Neuron (in vitro differentiated cells): Measurements from ENCODE around the gene XPR1.

Source experiments
- H2AFZ ChIP-seq: one replicate; pipeline ENCODE4 v1.6.1; 2013; ENCODE audit warnings: low read depth, mild to moderate bottlenecking, inconsistent platforms, low read length, moderate library complexity
- H3K27me3 ChIP-seq: one replicate; pipeline ENCODE4 v1.6.1; 2013; ENCODE audit warnings: low read length; ENCODE audit not compliant: insufficient read depth
- H3K36me3 ChIP-seq: one replicate; pipeline ENCODE4 v1.6.1; 2013; ENCODE audit warnings: low read length; ENCODE audit not compliant: insufficient read depth
- H3K4me1 ChIP-seq: one replicate; pipeline ENCODE4 v1.6.1; 2013; ENCODE audit warnings: low read length; ENCODE audit not compliant: insufficient read depth
- H3K4me3 ChIP-seq: 2 replicates; pipeline ENCODE4 v1.5.1; 2013; ENCODE audit warnings: mild to moderate bottlenecking, low read length, moderate library complexity
- H3K9me3 ChIP-seq: one replicate; pipeline ENCODE4 v1.6.1; 2013; ENCODE audit warnings: low read length

XPR1 gene

DNA sequence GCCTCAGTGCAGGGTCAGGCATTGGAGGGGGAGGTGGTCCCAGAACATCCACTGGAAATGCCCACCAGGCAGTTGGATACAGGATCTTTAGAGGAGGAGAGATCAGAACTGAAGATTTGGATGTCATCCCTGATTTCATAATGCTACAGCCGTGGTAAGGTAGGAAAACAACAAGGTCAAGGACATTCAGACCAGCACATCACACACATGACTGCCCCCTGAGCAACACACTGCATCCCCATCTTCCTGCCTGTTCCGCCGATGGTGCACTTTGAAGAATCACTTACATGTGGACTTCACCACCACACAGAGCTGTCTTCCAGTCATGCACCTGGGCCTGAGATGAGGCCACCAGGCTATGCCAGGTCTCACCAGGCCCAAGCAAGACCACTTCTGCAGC is 297.6 kb downstream of the XPR1 start:
- Histone ChIP-seq H2AFZ (no peak overlapping the region), H3K4me1 (peaks cover 38% of the 10 kb centered on the region), H3K36me3 (no peaks in the 10 kb centered on the region), H3K9me3 (peaks cover 2% of the 10 kb centered on the region), H3K4me3 (no peak overlapping the region), H3K27me3 (no peaks in the 10 kb centered on the region)

DNA sequence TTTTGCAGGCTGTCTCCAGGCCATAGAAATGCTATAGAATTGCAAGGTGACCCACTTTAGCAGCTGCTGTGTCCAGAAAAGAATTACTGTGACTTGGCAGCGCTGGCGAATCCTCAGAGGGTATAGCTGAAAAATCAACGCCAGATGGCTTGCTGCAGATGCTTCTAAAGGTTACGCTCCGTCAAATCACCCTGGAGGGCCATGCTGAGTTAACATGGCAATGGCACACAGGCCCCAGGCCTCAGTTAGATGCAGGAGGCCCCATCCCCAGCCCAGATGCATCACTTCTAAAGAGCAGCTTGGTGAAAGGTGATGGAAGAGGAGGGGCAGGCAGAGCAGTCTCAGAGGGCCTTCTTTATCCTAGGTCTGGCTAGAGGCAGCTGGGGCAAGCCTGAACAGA is 298.9 kb downstream of the XPR1 start:
- no peak overlapping the region for H3K4me3 ChIP-seq
- H3K9me3 ChIP-seq: peaks cover 2% of the 10 kb centered on the region
- peaks cover 30% of the 10 kb centered on the region for H3K4me1 ChIP-seq
- H2AFZ ChIP-seq: no peak overlapping the region
- no peaks in the 10 kb centered on the region for H3K36me3 ChIP-seq
- H3K27me3 ChIP-seq: no peaks in the 10 kb centered on the region

DNA sequence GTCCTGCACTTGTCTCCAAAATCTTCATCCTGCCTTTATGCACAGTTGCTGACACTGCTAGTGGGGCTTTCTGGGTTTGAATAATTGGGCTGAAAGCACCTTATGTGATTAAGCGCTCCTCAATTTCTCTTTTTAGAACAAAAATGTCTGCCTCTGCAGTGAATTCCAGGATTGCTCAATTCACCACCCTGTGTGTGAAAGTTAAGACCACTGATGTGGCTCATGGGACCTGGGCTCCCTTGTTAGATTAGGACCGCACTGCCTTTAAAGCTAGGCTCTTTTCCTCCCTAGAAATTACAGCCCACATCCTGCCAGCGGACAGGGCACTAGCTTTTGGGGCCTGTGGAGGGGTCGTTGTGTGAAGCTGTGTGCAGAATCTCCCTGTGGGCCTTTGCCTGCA is 299.7 kb downstream of the XPR1 start:
- Histone ChIP-seq H3K4me3 (no peak overlapping the region), H3K36me3 (no peaks in the 10 kb centered on the region), H3K27me3 (no peaks in the 10 kb centered on the region), H3K4me1 (peaks cover 21% of the 10 kb centered on the region), H3K9me3 (peaks cover 2% of the 10 kb centered on the region), H2AFZ (no peak overlapping the region)

DNA sequence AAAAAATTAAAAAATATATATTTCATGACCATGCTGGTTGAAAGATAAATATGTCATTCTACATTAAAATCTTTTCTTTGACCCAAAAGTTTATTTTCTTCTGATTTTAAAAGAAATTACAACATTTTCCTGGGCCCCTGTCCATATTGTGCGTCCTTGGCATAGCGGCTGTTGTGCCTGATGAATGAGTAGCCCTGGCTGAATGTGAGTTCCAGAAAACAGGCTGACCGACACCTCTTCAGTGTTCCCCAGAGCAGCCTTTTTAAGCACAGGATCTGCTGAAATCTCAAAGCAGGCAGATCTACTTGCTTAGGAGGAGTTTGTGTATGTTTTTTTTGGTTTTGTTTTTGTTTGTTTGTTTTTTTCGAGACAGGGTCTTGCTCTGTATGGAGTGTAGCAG is 300.6 kb downstream of the XPR1 start:
- H3K4me1 ChIP-seq: peaks cover 13% of the 10 kb centered on the region
- no peak overlapping the region for H2AFZ ChIP-seq
- H3K36me3 ChIP-seq: no peaks in the 10 kb centered on the region
- peaks cover 4% of the 10 kb centered on the region for H3K9me3 ChIP-seq
- no peaks in the 10 kb centered on the region for H3K27me3 ChIP-seq
- no peak overlapping the region for H3K4me3 ChIP-seq

DNA sequence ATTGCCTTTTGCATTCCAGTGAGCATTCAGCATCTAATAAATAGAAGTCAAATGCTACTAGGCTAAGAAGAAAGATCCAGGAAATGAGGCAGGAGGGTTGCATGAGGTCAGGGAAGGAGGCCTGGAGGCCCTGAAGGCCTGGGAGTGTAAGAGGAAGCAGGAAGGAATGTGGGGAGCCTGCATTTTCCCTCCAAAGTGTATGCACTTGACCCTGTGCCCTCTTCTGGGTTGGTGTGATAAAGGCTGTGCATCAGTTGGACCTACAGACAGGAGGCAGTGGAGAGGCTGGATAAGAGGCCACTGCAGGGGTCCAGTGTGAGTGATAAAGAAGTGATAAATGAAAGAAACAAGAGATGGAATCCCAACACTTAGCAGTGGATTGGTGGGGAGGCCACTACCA is 301.3 kb downstream of the XPR1 start:
- Histone ChIP-seq H2AFZ (no peak overlapping the region), H3K9me3 (peaks cover 4% of the 10 kb centered on the region), H3K36me3 (no peaks in the 10 kb centered on the region), H3K4me1 (peaks cover 6% of the 10 kb centered on the region), H3K27me3 (no peaks in the 10 kb centered on the region), H3K4me3 (no peak overlapping the region)

DNA sequence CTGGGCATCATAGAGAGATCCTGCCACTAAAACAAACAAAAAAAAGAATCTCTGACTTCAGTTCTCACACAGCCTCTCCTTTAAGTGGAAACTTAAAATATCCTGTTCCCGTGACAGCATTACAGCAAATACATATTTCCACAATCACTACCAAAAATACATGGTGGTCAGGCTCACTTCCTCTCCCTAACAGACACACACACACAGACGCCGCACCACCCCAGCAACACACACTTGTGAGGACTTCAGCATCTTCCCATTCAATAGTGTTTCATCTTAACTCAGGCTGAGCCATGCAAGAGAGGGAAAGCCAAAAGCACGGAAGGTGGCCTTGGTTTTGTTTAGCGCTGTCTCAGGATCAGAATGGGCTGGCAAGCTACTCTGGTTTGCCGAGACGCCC is 302.7 kb downstream of the XPR1 start:
- no peaks in the 10 kb centered on the region for H3K36me3 ChIP-seq
- no peaks in the 10 kb centered on the region for H3K27me3 ChIP-seq
- H3K9me3 ChIP-seq: peaks cover 7% of the 10 kb centered on the region
- H3K4me3 ChIP-seq: no peak overlapping the region
- no peaks in the 10 kb centered on the region for H3K4me1 ChIP-seq
- no peak overlapping the region for H2AFZ ChIP-seq

DNA sequence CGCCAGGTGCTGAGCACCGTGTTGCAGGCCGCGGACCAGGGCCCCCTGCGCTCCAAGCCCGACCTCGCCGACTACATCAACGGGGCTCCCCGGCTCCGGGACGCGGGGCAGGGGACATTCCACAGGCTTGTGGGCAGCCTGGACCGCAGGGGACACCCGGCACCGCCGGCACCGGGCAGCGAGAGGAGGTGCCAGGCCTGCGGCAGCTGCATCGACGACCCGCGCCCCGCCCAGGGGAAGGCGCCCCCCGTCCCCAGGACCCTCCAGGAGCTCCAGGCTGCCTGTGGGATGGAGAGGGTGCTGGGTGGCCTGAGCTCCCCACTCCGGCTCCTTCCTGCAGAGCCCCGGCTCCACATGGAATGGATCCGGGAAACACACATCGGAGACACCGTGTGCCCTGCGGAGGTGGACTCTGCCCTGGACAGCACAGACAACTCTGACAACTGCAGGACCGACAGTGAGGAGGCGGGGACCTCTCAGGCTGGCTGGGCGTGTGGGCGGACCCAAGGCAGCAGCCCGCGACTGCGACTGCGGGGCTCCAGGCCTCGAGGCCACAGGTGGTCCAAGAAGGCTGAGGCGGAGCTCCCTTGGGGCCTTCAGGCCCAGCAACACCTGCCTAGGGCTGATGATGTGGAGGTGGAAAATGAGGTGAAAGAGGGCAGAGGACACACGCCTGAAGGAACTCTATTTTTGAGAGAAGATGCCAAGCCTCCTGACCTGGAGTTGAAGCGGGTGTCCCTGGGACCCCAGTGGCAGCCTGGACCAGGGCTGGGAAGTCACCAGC is 303.7 kb downstream of the XPR1 start:
- Histone ChIP-seq H3K4me3 (no peak overlapping the region), H3K9me3 (peaks cover 7% of the 10 kb centered on the region), H3K27me3 (no peaks in the 10 kb centered on the region), H3K4me1 (no peaks in the 10 kb centered on the region), H3K36me3 (no peaks in the 10 kb centered on the region), H2AFZ (no peak overlapping the region)

DNA sequence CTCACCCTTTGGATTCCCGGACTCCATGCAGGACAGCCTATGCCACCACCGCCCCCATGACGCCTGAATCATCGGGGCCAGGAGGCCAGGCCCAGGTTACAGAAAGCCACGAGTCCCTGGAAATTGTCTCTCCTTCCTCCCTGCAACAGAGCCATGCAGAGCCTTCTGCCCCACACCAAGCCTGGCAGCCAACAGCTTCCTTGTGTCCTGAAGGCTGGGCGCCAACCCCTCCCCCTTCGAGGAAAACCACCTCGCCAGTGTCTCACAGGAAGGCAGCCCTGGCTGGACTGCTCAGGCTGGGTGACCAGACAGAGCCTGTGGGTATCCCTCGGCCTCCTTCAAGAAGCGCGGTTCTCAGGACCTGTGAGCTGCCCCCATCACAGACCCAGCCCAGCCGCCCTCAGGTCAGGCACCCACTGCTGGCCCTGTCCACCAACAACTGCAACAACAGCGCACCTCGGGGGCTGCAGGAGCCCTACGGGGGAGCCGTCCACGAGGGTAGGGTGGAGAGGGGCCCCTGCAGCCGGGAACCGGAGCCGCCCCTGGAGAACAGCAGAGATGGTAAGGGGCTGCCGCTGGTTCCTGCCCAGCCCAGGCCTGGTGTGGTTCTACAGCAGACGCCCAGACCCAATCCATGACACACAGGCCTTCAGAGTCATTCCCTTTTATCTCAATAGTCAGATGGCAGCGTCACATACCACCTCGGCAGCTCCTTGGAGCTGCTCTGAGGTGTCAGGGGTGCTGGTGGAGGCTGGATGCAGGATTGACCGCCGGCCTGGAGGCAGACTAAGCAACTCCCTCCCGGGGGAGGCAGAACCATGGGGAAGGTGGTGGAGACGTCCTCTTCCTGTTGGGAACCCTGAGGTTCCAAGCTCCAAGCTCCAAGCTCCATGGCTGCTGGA is 304.5 kb downstream of the XPR1 start:
- Histone ChIP-seq H3K27me3 (no peaks in the 10 kb centered on the region), H3K9me3 (peaks cover 7% of the 10 kb centered on the region), H3K4me3 (no peak overlapping the region), H2AFZ (no peak overlapping the region), H3K4me1 (no peaks in the 10 kb centered on the region), H3K36me3 (no peaks in the 10 kb centered on the region)

DNA sequence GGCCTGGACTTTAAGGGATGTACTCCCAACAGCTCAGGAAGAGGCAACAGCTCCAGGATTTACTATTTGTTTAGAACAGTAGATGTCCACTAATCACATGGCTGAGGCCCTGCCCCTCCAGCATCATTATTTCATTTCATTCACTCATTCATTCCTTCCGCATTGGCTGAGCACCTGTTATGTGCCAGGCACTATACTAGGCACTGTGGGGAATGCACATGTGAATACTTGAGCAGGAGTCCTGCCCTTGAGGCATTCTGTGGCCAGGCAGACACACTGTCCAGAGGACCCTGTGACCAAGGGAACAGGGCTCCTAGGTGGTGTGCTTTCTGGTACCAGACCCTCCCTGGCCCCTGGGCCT is 305.2 kb downstream of the XPR1 start:
- Histone ChIP-seq H3K36me3 (no peaks in the 10 kb centered on the region), H3K27me3 (no peaks in the 10 kb centered on the region), H3K9me3 (peaks cover 7% of the 10 kb centered on the region), H3K4me1 (no peaks in the 10 kb centered on the region), H3K4me3 (no peak overlapping the region), H2AFZ (no peak overlapping the region)

DNA sequence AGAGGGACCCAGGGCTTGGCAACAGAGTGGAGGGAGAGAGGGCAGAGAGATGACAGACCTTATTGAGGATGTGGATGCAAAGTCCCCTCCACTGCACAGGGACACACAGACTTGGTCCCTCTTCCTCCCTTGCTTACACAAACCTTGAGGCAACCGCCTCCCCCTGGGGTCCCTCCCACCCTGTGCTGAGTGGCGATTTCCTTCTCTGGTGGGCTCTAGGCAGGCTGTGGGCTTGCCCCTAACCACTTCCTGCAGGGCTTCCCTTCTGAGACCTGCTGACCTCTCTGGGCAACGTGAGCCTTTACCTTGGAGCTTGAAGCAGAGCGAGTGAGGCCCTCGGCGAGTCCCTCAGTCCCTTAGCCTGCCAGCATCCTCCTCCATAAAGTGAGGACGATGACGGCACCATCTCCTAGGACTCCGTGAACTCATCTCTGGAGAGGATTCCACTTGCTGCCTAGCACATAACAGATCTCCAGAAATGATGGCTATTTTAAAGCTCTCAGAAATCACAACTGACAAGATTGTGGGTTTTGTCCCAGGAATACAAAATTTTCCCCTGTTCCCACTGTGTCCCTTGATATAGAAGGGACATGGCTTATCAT is 305.9 kb downstream of the XPR1 start:
- Histone ChIP-seq H3K4me1 (no peaks in the 10 kb centered on the region), H3K9me3 (peaks cover 14% of the 10 kb centered on the region), H3K27me3 (no peaks in the 10 kb centered on the region), H3K4me3 (no peak overlapping the region), H3K36me3 (peaks cover 2% of the 10 kb centered on the region), H2AFZ (no peak overlapping the region)

DNA sequence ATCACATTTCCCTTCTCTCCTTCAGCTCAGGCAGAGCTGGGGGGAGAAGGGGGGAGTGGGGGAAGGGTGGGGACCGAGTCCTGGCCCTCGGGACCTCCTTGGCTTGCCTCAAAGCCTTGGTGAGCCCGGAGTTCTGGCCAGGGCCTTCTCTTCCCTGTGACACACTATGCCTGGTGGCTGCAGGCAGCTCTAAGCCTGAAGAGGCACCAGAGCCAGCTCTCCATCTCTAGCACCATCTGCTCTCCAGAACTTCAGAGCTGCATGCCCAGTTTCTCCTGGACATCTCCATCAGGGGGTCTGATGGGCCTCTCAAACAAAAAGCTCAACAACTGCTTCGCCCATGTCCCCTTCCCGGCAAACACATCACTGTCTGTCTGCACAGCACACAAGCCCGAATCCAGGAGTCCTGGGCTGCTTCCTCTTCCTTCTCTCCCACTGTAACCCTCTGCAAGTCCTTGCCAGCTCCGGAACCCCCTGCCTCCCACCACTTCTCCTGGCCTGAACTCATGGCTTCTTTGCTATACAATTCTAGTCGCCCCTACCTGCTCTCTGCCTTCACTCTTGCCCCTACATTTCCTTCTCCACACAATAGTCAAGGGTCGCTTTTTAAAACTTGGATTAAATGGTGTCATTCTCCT is 307.4 kb downstream of the XPR1 start:
- no peak overlapping the region for H2AFZ ChIP-seq
- H3K36me3 ChIP-seq: peaks cover 4% of the 10 kb centered on the region
- peaks cover 14% of the 10 kb centered on the region for H3K9me3 ChIP-seq
- no peaks in the 10 kb centered on the region for H3K4me1 ChIP-seq
- H3K4me3 ChIP-seq: no peak overlapping the region
- no peaks in the 10 kb centered on the region for H3K27me3 ChIP-seq

DNA sequence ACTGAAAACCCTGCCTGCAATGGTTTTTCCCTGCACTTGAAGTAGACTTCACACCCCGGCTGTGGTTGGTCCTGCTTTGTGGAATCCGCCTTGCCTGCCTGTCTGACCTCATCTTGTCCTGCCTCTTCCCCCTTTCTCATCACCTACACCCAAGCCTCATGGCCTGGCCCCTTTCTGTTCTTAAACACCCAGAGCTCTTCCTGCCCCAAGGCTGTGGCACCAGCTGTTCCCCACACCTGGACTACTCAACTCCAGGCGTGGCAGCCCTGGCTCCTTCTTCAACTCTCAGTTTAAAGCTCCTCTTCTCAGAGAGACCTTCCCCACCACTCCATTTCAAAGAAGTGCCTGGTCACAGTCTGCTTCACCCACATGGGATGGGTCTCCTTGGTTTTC is 307.9 kb downstream of the XPR1 start:
- no peak overlapping the region for H2AFZ ChIP-seq
- peaks cover 18% of the 10 kb centered on the region for H3K9me3 ChIP-seq
- H3K4me1 ChIP-seq: no peaks in the 10 kb centered on the region
- no peak overlapping the region for H3K4me3 ChIP-seq
- H3K27me3 ChIP-seq: no peaks in the 10 kb centered on the region
- peaks cover 8% of the 10 kb centered on the region for H3K36me3 ChIP-seq
